HepG2 (cell line): ENCODE data around the gene PTMA. TPM values are rescaled to one million over a fixed set of nuclear protein-coding genes. Genes with fewer than 3 reads are reported as not detected.
A peak's percentile ranks its signal among the peaks of the same experiment; 100 is the strongest.

Experiments used
- ATRX ChIP-seq: sonication (generic); formaldehyde crosslinking; IDR thresholded peaks from 2 replicates; pipeline ENCODE4 v1.4.0; 2020; ENCODE audit warnings: missing genetic modification reagents, borderline replicate concordance
- CHD2 ChIP-seq: IDR thresholded peaks from 2 replicates; pipeline ENCODE4 v1.6.1; 2011; ENCODE audit warnings: low read depth, low read length, improper control_type of control experiment
- DZIP1 ChIP-seq: sonication (generic); formaldehyde crosslinking; IDR thresholded peaks from 2 replicates; pipeline ENCODE4 v1.5.0; 2020; ENCODE audit warnings: mild to moderate bottlenecking, missing genetic modification reagents
- EHMT2 ChIP-seq: fragments of 200-600 bp; sonication (generic); IDR thresholded peaks from 2 replicates; pipeline ENCODE4 v1.7.0; 2017; ENCODE audit warnings: antibody characterized with exemption, low read depth, low read length, borderline replicate concordance
- KAT7 ChIP-seq: IDR thresholded peaks from 2 replicates; pipeline ENCODE4 v1.6.1; 2018; ENCODE audit warnings: borderline replicate concordance, missing compliant biosample characterization
- NFATC3 ChIP-seq: sonication (generic); formaldehyde crosslinking; IDR thresholded peaks from 2 replicates; pipeline ENCODE4 v1.5.1; 2020; ENCODE audit warnings: mild to moderate bottlenecking, missing genetic modification reagents
- NFE2L1 ChIP-seq: sonication (generic); formaldehyde crosslinking; IDR thresholded peaks from 2 replicates; pipeline ENCODE4 v1.4.0; 2020; ENCODE audit warnings: missing genetic modification reagents, mild to moderate bottlenecking, borderline replicate concordance
- PBX2 ChIP-seq: IDR thresholded peaks from 2 replicates; pipeline ENCODE4 v1.6.1; 2016; ENCODE audit warnings: control low read depth
- PLRG1 ChIP-seq: fragments of 450-650 bp; conservative IDR thresholded peaks from 2 replicates; pipeline ENCODE4 v1.6.1; 2016
- SRSF9 ChIP-seq: fragments of 200-400 bp; formaldehyde crosslinking; IDR thresholded peaks from 2 replicates; pipeline ENCODE4 v1.6.1; 2018; ENCODE audit warnings: borderline replicate concordance, mild to moderate bottlenecking, low read depth, low read length; ENCODE audit not compliant: insufficient read depth, poor library complexity, severe bottlenecking
- ZMAT5 ChIP-seq: sonication (generic); formaldehyde crosslinking; IDR thresholded peaks from 2 replicates; pipeline ENCODE4 v1.5.0; 2020; ENCODE audit warnings: mild to moderate bottlenecking, low read depth, missing genetic modification reagents, borderline replicate concordance
- ZNF276 ChIP-seq: sonication (generic); formaldehyde crosslinking; IDR thresholded peaks from 2 replicates; pipeline ENCODE4 v1.4.0; 2020; ENCODE audit warnings: mild to moderate bottlenecking, low read depth, missing genetic modification reagents
- ZNF761 ChIP-seq: sonication (generic); formaldehyde crosslinking; conservative IDR thresholded peaks from 2 replicates; pipeline ENCODE4 v1.4.0; 2020; ENCODE audit warnings: mild to moderate bottlenecking, missing genetic modification reagents
- ZSCAN5A ChIP-seq: sonication (generic); formaldehyde crosslinking; IDR thresholded peaks from 2 replicates; pipeline ENCODE4 v1.8.0; 2022; ENCODE audit warnings: mild to moderate bottlenecking, missing genetic modification reagents, borderline replicate concordance
- polyA plus RNA-seq, 8 experiments: library from polyadenylated mRNA; depleted of rRNA in 3 of 8; stranded (reverse) in 7 of 8; unstranded in 1 of 8; fragments of >200 nt; fragmentation: Illumina TruSeq in 4 of 8; extraction: Trizol in 4 of 8; gene quantifications; 2 replicates each; pipeline versions ENCODE4 v1.2.1 to v1.2.3, GENCODE V29; 2011 to 2016; ENCODE audit warnings: low read depth in 4 of 8, missing spikeins in 1 of 8, mixed read lengths in 1 of 8; ENCODE audit not compliant: insufficient read depth in 1 of 8
- total RNA-seq, 5 experiments: library from RNA; depleted of rRNA; stranded (reverse); fragments of >200 nt; fragmentation: Illumina TruSeq; extraction: Trizol; gene quantifications; 2 replicates each; pipeline ENCODE4 v1.2.3, GENCODE V29; 2016; ENCODE audit warnings: low read depth in 1 of 5
- TF ChIP-seq, protein P1 (sequence below): sonication (generic); formaldehyde crosslinking; IDR thresholded peaks from 2 replicates; pipeline ENCODE4 v1.5.0; 2020; ENCODE audit warnings: missing genetic modification reagents, mild to moderate bottlenecking, borderline replicate concordance

PTMA gene
- total and polyA plus RNA-seq, 2 of the 13 experiments (the other 11 are each of a cell fraction or from before 2014, with no cell fraction given): 190 to 1,086 TPM

- no peak for TF ChIP-seq PBX2 (CRISPR knock-in tag)
- TF ChIP-seq SRSF9: no peak
- no peak for TF ChIP-seq KAT7 (CRISPR knock-in tag)
- no peak for TF ChIP-seq ZMAT5 (CRISPR knock-in tag)
- no peak; the same call in 1 of the 2 replicates for TF ChIP-seq ZNF761 (CRISPR knock-in tag)
- TF ChIP-seq NFATC3: no peak
- TF ChIP-seq, protein P1, sequence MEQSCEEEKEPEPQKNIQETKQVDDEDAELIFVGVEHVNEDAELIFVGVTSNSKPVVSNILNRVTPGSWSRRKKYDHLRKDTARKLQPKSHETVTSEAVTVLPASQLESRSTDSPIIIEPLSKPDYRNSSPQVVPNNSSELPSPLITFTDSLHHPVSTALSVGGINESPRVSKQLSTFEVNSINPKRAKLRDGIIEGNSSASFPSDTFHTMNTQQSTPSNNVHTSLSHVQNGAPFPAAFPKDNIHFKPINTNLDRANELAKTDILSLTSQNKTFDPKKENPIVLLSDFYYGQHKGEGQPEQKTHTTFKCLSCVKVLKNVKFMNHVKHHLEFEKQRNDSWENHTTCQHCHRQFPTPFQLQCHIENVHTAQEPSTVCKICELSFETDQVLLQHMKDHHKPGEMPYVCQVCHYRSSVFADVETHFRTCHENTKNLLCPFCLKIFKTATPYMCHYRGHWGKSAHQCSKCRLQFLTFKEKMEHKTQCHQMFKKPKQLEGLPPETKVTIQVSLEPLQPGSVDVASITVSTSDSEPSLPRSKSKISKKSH (CRISPR knock-in tag): peak; percentile 88; the same call in 1 of the 2 replicates
- TF ChIP-seq ZNF276 (CRISPR knock-in tag): no peak
- TF ChIP-seq PLRG1: no peak
- no peak for TF ChIP-seq CHD2
- 0 out of 2 replicates have a peak, but pooled peaks have one; percentile 72 for TF ChIP-seq DZIP1 (CRISPR knock-in tag)
- no peak for TF ChIP-seq ATRX (CRISPR knock-in tag)
- no peak for TF ChIP-seq EHMT2
- no peak for TF ChIP-seq NFE2L1
- 0 out of 2 replicates have a peak, but pooled peaks have one; percentile 72 for TF ChIP-seq ZSCAN5A (CRISPR knock-in tag)
These were observed 6.6 kb upstream of the PTMA start (continued) for GRCh38 chr2:231701456-231702373.
